Measurements from ENCODE around the gene GPR146. TPM values are rescaled to one million over a fixed set of nuclear protein-coding genes. Genes with fewer than 3 reads are reported as not detected.

The GPR146 gene
- total and polyA plus RNA-seq, 2 experiments from 2014 or later, result 2.6 to 5.2 TPM

- TF ChIP-seq EZH2 (IDR thresholded peaks at IDR 0.05; ENCODE audit: borderline replicate concordance), result no peak
- TF ChIP-seq CTCF (IDR thresholded peaks at IDR 0.05; ENCODE audit: poor library complexity), result no peak
- no peak for TF ChIP-seq EZH2phosphoT487 (IDR thresholded peaks at IDR 0.05; ENCODE audit: low read depth, severe bottlenecking, unreplicated experiment)
- Histone ChIP-seq H3K79me2 (no peaks in the 10 kb centered on the region), H3K27ac (no peak overlapping the region), H3K9me2 (replicated peaks; ENCODE audit: insufficient read depth) (no peaks in the 10 kb centered on the region), H3K9me3 (ENCODE audit: low read depth) (no peaks in the 10 kb centered on the region), H3K4me3 (no peak overlapping the region), H2AFZ (no peak overlapping the region), H4K20me1 (ENCODE audit: insufficient read depth, poor library complexity, severe bottlenecking) (no peaks in the 10 kb centered on the region), H3K27me3 (no peaks in the 10 kb centered on the region), H3K4me1 (ENCODE audit: insufficient read depth) (peaks cover 25% of the 10 kb centered on the region), H3K4me2 (no peak overlapping the region), H3K36me3 (replicated peaks; ENCODE audit: insufficient read depth, low read depth) (no peaks in the 10 kb centered on the region)
- 92% methylated on average over 33 of the region's 33 CpGs for WGBS (ENCODE audit: low lambda C conversion rate, missing lambda C conversion rate)
- no peak for DNase-seq (ENCODE audit: low spot score)
Measured at GRCh38 chr7:1062296-1063294, 18.2 kb downstream of the GPR146 start.

- no peaks in the 10 kb centered on the region for H4K20me1 ChIP-seq (ENCODE audit: insufficient read depth, poor library complexity, severe bottlenecking)
- TF ChIP-seq EZH2 (IDR thresholded peaks at IDR 0.05; ENCODE audit: borderline replicate concordance), result no peak
- no peak for TF ChIP-seq EZH2phosphoT487 (IDR thresholded peaks at IDR 0.05; ENCODE audit: low read depth, severe bottlenecking, unreplicated experiment)
- TF ChIP-seq CTCF (IDR thresholded peaks at IDR 0.05; ENCODE audit: poor library complexity), result no peak
- 95% methylated on average over 21 of the region's 21 CpGs for WGBS (ENCODE audit: low lambda C conversion rate, missing lambda C conversion rate)
Measured at GRCh38 chr7:1063361-1063760, 19.0 kb downstream of the GPR146 start.

GRCh38 chr7:1064581-1064980, 20.2 kb downstream of the GPR146 start:
- no peak overlapping the region for H3K4me2 ChIP-seq
- H3K79me2 ChIP-seq, result no peaks in the 10 kb centered on the region
- DNase-seq (ENCODE audit: low spot score), result no peak
- 83% methylated on average over 12 of the region's 13 CpGs for whole genome bisulfite sequencing (ENCODE audit: low lambda C conversion rate, missing lambda C conversion rate)
- H3K4me3 ChIP-seq, result no peak overlapping the region
- H2AFZ ChIP-seq, result no peak overlapping the region
- no peaks in the 10 kb centered on the region for H4K20me1 ChIP-seq (ENCODE audit: insufficient read depth, poor library complexity, severe bottlenecking)
- H3K36me3 ChIP-seq (replicated peaks; ENCODE audit: insufficient read depth, low read depth), result no peaks in the 10 kb centered on the region
- no peaks in the 10 kb centered on the region for H3K9me3 ChIP-seq (ENCODE audit: low read depth)
- no peaks in the 10 kb centered on the region for H3K9me2 ChIP-seq (replicated peaks; ENCODE audit: insufficient read depth)
- no peak overlapping the region for H3K27ac ChIP-seq
- H3K27me3 ChIP-seq, result no peaks in the 10 kb centered on the region
- peaks cover 20% of the 10 kb centered on the region for H3K4me1 ChIP-seq (ENCODE audit: insufficient read depth)
- TF ChIP-seq EZH2 (IDR thresholded peaks at IDR 0.05; ENCODE audit: borderline replicate concordance), result no peak
- TF ChIP-seq EZH2phosphoT487 (IDR thresholded peaks at IDR 0.05; ENCODE audit: low read depth, severe bottlenecking, unreplicated experiment), result no peak
- TF ChIP-seq CTCF (IDR thresholded peaks at IDR 0.05; ENCODE audit: poor library complexity), result no peak

More at GRCh38 chr7:1063361-1063760, 19.0 kb downstream of the GPR146 start:
- Histone ChIP-seq H3K4me1 (ENCODE audit: insufficient read depth) (peaks cover 25% of the 10 kb centered on the region), H3K79me2 (no peaks in the 10 kb centered on the region), H3K36me3 (replicated peaks; ENCODE audit: insufficient read depth, low read depth) (no peaks in the 10 kb centered on the region), H3K4me2 (no peak overlapping the region), H3K9me3 (ENCODE audit: low read depth) (no peaks in the 10 kb centered on the region), H3K27me3 (no peaks in the 10 kb centered on the region), H3K4me3 (no peak overlapping the region), H3K27ac (no peak overlapping the region), H2AFZ (no peak overlapping the region), H3K9me2 (replicated peaks; ENCODE audit: insufficient read depth) (no peaks in the 10 kb centered on the region)
- no peak for DNase-seq (ENCODE audit: low spot score)
